ENCODE results near the gene PAPOLB. TPM values are rescaled to one million over a fixed set of nuclear protein-coding genes. Genes with fewer than 3 reads are reported as not detected.

PAPOLB gene
- polyA plus RNA-seq, 2 of the 4 experiments (the other 2 are of a cell fraction), result not detected

GRCh38 chr7:4880218-4880617, 18.4 kb upstream of the PAPOLB start:
- Histone ChIP-seq H3K27ac (no peak overlapping the region), H3K4me3 (no peak overlapping the region), H3K4me1 (0 out of 3 replicates have a peak, but pooled peaks cover 4% of the 10 kb centered on the region), H3K9me3 (no peaks in the 10 kb centered on the region), H3K4me2 (no peak overlapping the region)
- ChIA-PET POLR2A (interaction anchor here (0.6 kb wide), 1 partner anchor 15 kb away, joined by 3 read pairs; no protein-coding TSS in a partner anchor), CTCF (interaction anchor here (0.8 to 1.2 kb wide), 3 partner anchors 93 to 298 kb away, joined by 3 read pairs; no protein-coding TSS in a partner anchor)
- DNase-seq (ENCODE audit: low read depth in 1 of 2, low spot score in 1 of 2), result no peak
- TF ChIP-seq PBX3 (IDR thresholded peaks at IDR 0.05), result no peak
- 80% methylated on average over 10 of the region's 10 CpGs for WGBS (ENCODE audit: missing lambda C conversion rate)
- FAIRE-seq, result no peak
- ATAC-seq, result no peak

- Histone ChIP-seq H3K9me3 (no peaks in the 10 kb centered on the region), H3K4me2 (no peak overlapping the region), H3K27ac (no peak overlapping the region), H3K4me1 (0 out of 3 replicates have a peak, but pooled peaks cover 4% of the 10 kb centered on the region), H3K4me3 (no peak overlapping the region)
- 89% methylated on average over 27 of the region's 27 CpGs for WGBS (ENCODE audit: missing lambda C conversion rate)
- FAIRE-seq, result no peak
- ChIA-PET CTCF (interaction anchor here (0.8 to 1.2 kb wide), 3 partner anchors 94 to 298 kb away, joined by 3 read pairs; no protein-coding TSS in a partner anchor), POLR2A (interaction anchor here (0.6 kb wide), 1 partner anchor 16 kb away, joined by 3 read pairs; no protein-coding TSS in a partner anchor)
- TF ChIP-seq SREBF2 (IDR thresholded peaks at IDR 0.05) (no peak), EHF (CRISPR knock-in tag; IDR thresholded peaks at IDR 0.05) (no peak), RFX5 (IDR thresholded peaks at IDR 0.05) (no peak), HDAC2 (IDR thresholded peaks at IDR 0.05) (no peak), BHLHE40 (IDR thresholded peaks at IDR 0.05; ENCODE audit: low read depth, low read length) (no peak), RAD21 (conservative IDR thresholded peaks at IDR 0.05 in 1 of 2, IDR thresholded peaks at IDR 0.05 in 1 of 2) (no peak), POLR2A (IDR thresholded peaks at IDR 0.05; ENCODE audit: low read length) (no peak), GATA3 (IDR thresholded peaks at IDR 0.05; ENCODE audit: borderline replicate concordance) (no peak), USF2 (IDR thresholded peaks at IDR 0.05) (no peak), MYC (IDR thresholded peaks at IDR 0.05; ENCODE audit: borderline replicate concordance, low read length) (no peak), CEBPB (IDR thresholded peaks at IDR 0.05) (no peak)
- no peak for DNase-seq (ENCODE audit: low read depth in 1 of 2, low spot score in 1 of 2)
- no peak for ATAC-seq
Measured at GRCh38 chr7:4879396-4880081, 17.7 kb upstream of the PAPOLB start.

- no peak for TF ChIP-seq GATA3 (IDR thresholded peaks at IDR 0.05; ENCODE audit: borderline replicate concordance)
- TF ChIP-seq HDAC2 (IDR thresholded peaks at IDR 0.05), result no peak
- no peak for TF ChIP-seq CEBPB (IDR thresholded peaks at IDR 0.05)
- no peak for TF ChIP-seq REST (IDR thresholded peaks at IDR 0.05)
- no peak for TF ChIP-seq ELK1 (IDR thresholded peaks at IDR 0.05; ENCODE audit: low read depth, low read length)
- no peak for TF ChIP-seq MYC (IDR thresholded peaks at IDR 0.05; ENCODE audit: borderline replicate concordance, low read length)
- TF ChIP-seq HMGXB4 (CRISPR knock-in tag; IDR thresholded peaks at IDR 0.05; ENCODE audit: borderline replicate concordance), result no peak
- no peak for TF ChIP-seq RAD21 (conservative IDR thresholded peaks at IDR 0.05 in 1 of 2, IDR thresholded peaks at IDR 0.05 in 1 of 2)
- no peak for TF ChIP-seq CHD2 (IDR thresholded peaks at IDR 0.05; ENCODE audit: low read length, partially characterized antibody)
- no peak for TF ChIP-seq NFE2L2 (conservative IDR thresholded peaks at IDR 0.05; ENCODE audit: low read length)
- TF ChIP-seq SMC3 (IDR thresholded peaks at IDR 0.05), result no peak
- no peak for TF ChIP-seq ZNF302 (CRISPR knock-in tag; IDR thresholded peaks at IDR 0.05)
- TF ChIP-seq JUN (IDR thresholded peaks at IDR 0.05), result no peak
- no peak for TF ChIP-seq RARB (CRISPR knock-in tag; IDR thresholded peaks at IDR 0.05)
- no peak for TF ChIP-seq CBX2 (IDR thresholded peaks at IDR 0.05; ENCODE audit: borderline replicate concordance, low read depth)
- CTCF ChIA-PET, result no interaction called here
Measured at GRCh38 chr7:4878336-4879335, 16.8 kb upstream of the PAPOLB start.

More at GRCh38 chr7:4878336-4879335, 16.8 kb upstream of the PAPOLB start:
- H3K4me1 ChIP-seq, result 0 out of 3 replicates have a peak, but pooled peaks cover 4% of the 10 kb centered on the region
- POLR2A ChIA-PET, result no interaction called here
- DNase-seq (ENCODE audit: low read depth in 1 of 2, low spot score in 1 of 2) (no peak), ATAC-seq (no peak), FAIRE-seq (no peak)
- no peak overlapping the region for H3K4me3 ChIP-seq
- H3K27ac ChIP-seq, result no peak overlapping the region
- no peak overlapping the region for H3K4me2 ChIP-seq
- no peaks in the 10 kb centered on the region for H3K9me3 ChIP-seq
- 84% methylated on average over 41 of the region's 45 CpGs for WGBS (ENCODE audit: missing lambda C conversion rate)

Data from A549 (cell line).